Measurements from ENCODE around the gene SYCE3.

GRCh38 chr22:50600538-50600937 is 37.8 kb upstream of the SYCE3 start, which contains the start of gene MAPK8IP2:
- no peak for TF ChIP-seq CTCF (conservative IDR thresholded peaks at IDR 0.05; ENCODE audit: low read length)
- no peak for TF ChIP-seq EZH2phosphoT487 (IDR thresholded peaks at IDR 0.05; ENCODE audit: borderline replicate concordance)

Data from Loucy (cell line).